KBM-7 (cell line): ENCODE data around the gene PPP1R3C.

Experiments used
- DNase-seq: peaks from one replicate; pipeline ENCODE4 v3.0.0-alpha.2; 2015
- in situ Hi-C: fragments of 300-500 bp; cut with MboI; formaldehyde crosslinking; loops from 2 replicates; pipeline ENCODE4 v1.14.3; 2020; ENCODE audit warnings: low sequenced_read_pairs, low pct_unique_long_range_greater_than_20kb, mixed read lengths

Gene PPP1R3C

DNA sequence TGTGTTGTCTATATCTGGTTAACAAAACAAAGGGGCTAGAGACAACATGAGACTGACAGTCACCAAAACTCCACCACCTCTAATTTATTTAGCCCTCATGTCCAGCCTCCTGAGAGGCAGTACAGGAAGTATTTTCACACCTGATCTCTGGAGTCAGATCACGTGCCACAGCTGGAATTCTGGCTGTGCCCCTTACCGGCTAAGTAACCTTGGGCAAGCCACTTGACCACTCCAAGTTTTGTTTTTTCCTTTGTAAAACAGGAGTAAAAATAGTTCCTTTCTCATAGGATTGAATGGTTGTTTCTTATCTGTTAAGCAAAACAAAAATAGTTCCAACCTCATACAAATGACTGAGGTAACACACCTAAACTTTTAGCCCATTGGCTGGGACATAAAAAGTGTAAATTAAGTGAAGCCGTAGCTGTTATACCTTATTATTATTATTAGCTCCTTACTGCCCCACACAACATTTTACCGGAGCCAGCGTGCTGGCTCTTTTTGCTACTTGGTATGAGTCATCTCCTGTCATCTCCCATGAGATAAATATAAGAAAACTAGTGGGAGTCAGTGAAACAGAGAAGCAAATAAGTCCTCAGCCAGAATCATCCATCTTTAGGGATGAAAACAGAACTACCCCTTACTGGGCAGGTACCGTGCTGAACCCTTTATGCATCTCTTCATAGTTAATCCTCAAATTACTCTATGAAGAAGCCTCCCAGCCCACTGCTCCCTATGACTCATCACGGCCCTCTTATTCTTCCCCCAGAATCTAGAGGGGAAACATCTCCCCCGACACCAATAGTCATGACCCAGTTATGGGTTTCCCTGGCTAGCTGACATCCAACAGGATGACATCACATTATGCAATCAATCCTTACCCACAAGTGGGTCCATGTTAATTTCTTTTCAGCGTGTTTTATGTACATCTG, 44.9 kb downstream of the PPP1R3C start:
- in situ Hi-C loops = no loop called here
- no peak for DNase-seq

GRCh38 chr10:91582153-91582554, 50.7 kb downstream of the PPP1R3C start:
- in situ Hi-C loops = no loop called here

DNA sequence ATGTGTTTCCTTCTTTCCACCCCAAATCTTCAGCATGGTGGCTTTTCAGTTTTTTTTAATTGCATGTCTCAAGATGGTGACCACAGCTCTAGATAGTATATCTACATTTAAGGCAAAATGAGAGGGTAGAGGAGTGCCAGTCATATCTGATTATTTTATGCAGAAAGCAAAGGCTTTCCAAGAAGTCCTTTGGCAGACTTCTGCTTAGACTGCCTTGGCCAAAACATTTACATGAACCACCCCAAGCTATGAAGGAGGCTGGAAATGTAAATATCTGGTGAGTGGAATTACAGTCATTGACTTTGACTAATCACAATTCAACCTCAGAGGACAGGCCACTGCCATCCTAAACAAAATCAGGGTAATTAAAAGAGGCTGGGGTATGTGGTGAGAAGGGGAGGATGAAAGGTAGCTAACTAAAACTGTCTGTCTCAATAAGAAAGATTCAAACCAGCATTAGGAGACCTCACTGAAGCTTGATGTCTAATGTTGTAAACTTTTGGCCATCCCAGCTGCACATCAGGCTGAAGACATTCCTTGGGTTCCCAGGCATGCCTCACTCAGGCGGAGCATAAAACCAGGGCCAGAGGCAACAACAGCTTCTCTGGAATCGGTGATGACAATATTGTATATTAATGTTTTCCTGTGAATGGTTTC, 53.4 kb downstream of the PPP1R3C start:
- no peak for DNase-seq
- in situ Hi-C loops = no loop called here

More at GRCh38 chr10:91582153-91582554, 50.7 kb downstream of the PPP1R3C start:
- DNase-seq = no peak
